ENCODE results near the gene LMAN1L. TPM values are rescaled to one million over a fixed set of nuclear protein-coding genes. Genes with fewer than 3 reads are reported as not detected.

LMAN1L gene
- total RNA-seq, 3 donors from 2014 or later = 0.32 to 0.60 (median 0.55) TPM

Small RNAs within 50 kb of the gene (microRNA-seq; reads per million reads assigned to microRNA genes)
- gene MIR4513 (not detected), gene MIR6882 (1.4 reads per million)

Other genes with a start within 250 kb of the LMAN1L start
- 100 to 1,000 TPM in 2 of 3 donors, 10 to 100 TPM in 1; 92.7 to 120 (median 110) TPM for gene CLK3, start 197.0 kb upstream of the LMAN1L start, total RNA-seq
- 10 to 100 TPM; 30.9 to 31.9 (median 31.6) TPM for gene EDC3, start 116.8 kb upstream of the LMAN1L start, total RNA-seq
- gene CYP1A1, start 87.3 kb upstream of the LMAN1L start, total RNA-seq = under 1 TPM in 2 of 3 donors, not detected in 1; 0.13 to 0.27 TPM
- not detected for gene CYP1A2, start 64.0 kb upstream of the LMAN1L start, total RNA-seq
- 100 to 1,000 TPM in 1 of 3 donors, 10 to 100 TPM in 2; 66.2 to 103 (median 90.5) TPM for gene CSK, start 30.8 kb upstream of the LMAN1L start, total RNA-seq
- under 1 TPM in 2 of 3 donors, not detected in 1; 0.16 to 0.19 TPM for gene CPLX3, start 13.8 kb downstream of the LMAN1L start, total RNA-seq
- gene ULK3, start 30.3 kb downstream of the LMAN1L start, total RNA-seq = 10 to 100 TPM; 66.5 to 89.3 (median 73.1) TPM
- 100 to 1,000 TPM; 125 to 236 (median 218) TPM for gene SCAMP2, start 60.5 kb downstream of the LMAN1L start, total RNA-seq
- 10 to 100 TPM; 50.2 to 96.5 (median 68.3) TPM for gene MPI, start 77.2 kb downstream of the LMAN1L start, total RNA-seq
- 10 to 100 TPM; 50.7 to 88.2 (median 83.1) TPM for gene FAM219B, start 94.0 kb downstream of the LMAN1L start, total RNA-seq
- 100 to 1,000 TPM; 312 to 673 (median 597) TPM for gene COX5A, start 125.2 kb downstream of the LMAN1L start, total RNA-seq
- gene RPP25, start 143.9 kb downstream of the LMAN1L start, total RNA-seq = 10 to 100 TPM in 2 of 3 donors, 1 to 10 TPM in 1; 8.9 to 13.6 (median 12.3) TPM
- gene SCAMP5, start 182.7 kb downstream of the LMAN1L start, total RNA-seq = 10 to 100 TPM in 1 of 3 donors, 1 to 10 TPM in 2; 7.3 to 10.8 (median 7.4) TPM
- gene PPCDC, start 210.8 kb downstream of the LMAN1L start, total RNA-seq = 10 to 100 TPM; 12.4 to 18.9 (median 18.2) TPM

Data from mucosa of descending colon (tissue), 3 donors.